Frontal cortex (tissue), 1 donor: ENCODE measurements around the gene FAM180B. TPM values are rescaled to one million over a fixed set of nuclear protein-coding genes. Genes with fewer than 3 reads are reported as not detected.

Experiments
- small RNA-seq: library from RNA; depleted of rRNA; stranded (forward); fragments of <200 nt; gene quantifications from one replicate; pipeline ENCODE3, GENCODE V24; 2014
- total RNA-seq: library from RNA; depleted of rRNA; stranded (reverse); fragments of >200 nt; gene quantifications from one replicate; pipeline ENCODE4 v1.2.3, GENCODE V29; 2014

The FAM180B gene
- total RNA-seq, 1 donor from 2014 or later, result not detected

Small RNAs within 50 kb of the gene (small RNA-seq; reads per million reads assigned to genes)
- gene RN7SL652P, result not detected
- gene RNU5E-10P, result 0.08 reads per million

Other genes with a start within 250 kb of the FAM180B start
- not detected for gene MYBPC3, start 234.0 kb upstream of the FAM180B start, total RNA-seq
- 1.2 TPM for gene SPI1, start 208.1 kb upstream of the FAM180B start, total RNA-seq
- gene SLC39A13, start 178.1 kb upstream of the FAM180B start, total RNA-seq, result 8.6 TPM
- 104 TPM for gene PSMC3, start 160.2 kb upstream of the FAM180B start, total RNA-seq
- gene RAPSN, start 137.5 kb upstream of the FAM180B start, total RNA-seq, result not detected
- gene CELF1, start 33.5 kb upstream of the FAM180B start, total RNA-seq, result 176 TPM
- 22.0 TPM for gene PTPMT1, start 21.1 kb upstream of the FAM180B start, total RNA-seq
- 42.8 TPM for gene KBTBD4, start 7.7 kb upstream of the FAM180B start, total RNA-seq
- 72.6 TPM for gene NDUFS3, start 7.6 kb upstream of the FAM180B start, total RNA-seq
- gene C1QTNF4, start 7.7 kb downstream of the FAM180B start, total RNA-seq, result 14.7 TPM
- 95.4 TPM for gene MTCH2, start 55.9 kb downstream of the FAM180B start, total RNA-seq
- gene AGBL2, start 128.7 kb downstream of the FAM180B start, total RNA-seq, result 0.41 TPM
- 79.5 TPM for gene FNBP4, start 180.7 kb downstream of the FAM180B start, total RNA-seq